Activated naive CD4-positive, alpha-beta T cell treated with anti-CD3 and anti-CD28 coated beads, Interleukin-2, amount 50 U/mL, for 24 hours (primary cell): Measurements from ENCODE around the gene PCBP4.

Experiments used
- H3K27ac Mint-ChIP-seq: one replicate; pipeline ENCODE4 v1.8.0; 2021; ENCODE audit warnings: mild to moderate bottlenecking, mixed read lengths
- H3K27me3 Mint-ChIP-seq: one replicate; pipeline ENCODE4 v1.8.0; 2021; ENCODE audit warnings: mixed read lengths
- H3K36me3 Mint-ChIP-seq: one replicate; pipeline ENCODE4 v1.8.0; 2021; ENCODE audit warnings: mixed read lengths
- H3K4me1 Mint-ChIP-seq: one replicate; pipeline ENCODE4 v1.8.0; 2021; ENCODE audit warnings: mixed read lengths
- H3K4me3 Mint-ChIP-seq: one replicate; pipeline ENCODE4 v1.8.0; 2021; ENCODE audit warnings: mild to moderate bottlenecking, mixed read lengths
- H3K9me3 Mint-ChIP-seq: one replicate; pipeline ENCODE4 v1.8.0; 2021; ENCODE audit warnings: mixed read lengths

PCBP4 gene

DNA sequence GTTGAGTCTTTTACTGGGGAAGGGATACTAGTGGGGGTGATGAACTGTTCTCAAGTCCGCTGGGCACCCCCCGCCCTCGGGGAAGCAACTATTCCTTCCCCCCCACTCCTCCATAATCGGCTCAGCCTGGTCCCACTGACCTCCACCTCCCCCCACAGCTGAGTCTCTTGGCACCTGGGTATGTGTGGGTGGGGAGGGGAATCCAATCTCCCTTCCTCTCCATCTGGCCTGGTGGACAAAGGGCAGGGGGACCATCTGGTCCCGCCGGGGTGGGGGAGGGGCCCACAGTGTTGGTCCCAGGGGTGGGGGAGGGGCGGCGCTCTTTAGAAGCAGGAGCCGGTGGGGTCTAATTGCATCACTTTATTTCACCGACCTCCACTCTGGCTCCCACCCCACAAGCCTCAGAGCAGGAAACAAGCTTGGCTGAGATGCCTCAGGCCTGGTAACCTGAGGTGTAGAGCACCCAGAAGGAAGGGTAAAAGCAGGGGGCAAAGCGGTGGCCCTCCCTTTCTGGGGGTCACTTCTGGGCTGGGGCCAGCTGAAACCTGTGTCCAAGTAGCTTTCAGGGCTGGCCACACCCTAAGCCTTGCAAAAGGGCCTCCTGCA is 1.0 kb upstream of the PCBP4 start:
- H3K9me3 Mint-ChIP-seq = no peaks in the 10 kb centered on the region
- H3K27ac Mint-ChIP-seq = no peak overlapping the region
- H3K4me3 Mint-ChIP-seq = peak overlapping the region; percentile 83
- H3K27me3 Mint-ChIP-seq = no peaks in the 10 kb centered on the region
- peaks cover 27% of the 10 kb centered on the region for H3K4me1 Mint-ChIP-seq
- no peaks in the 10 kb centered on the region for H3K36me3 Mint-ChIP-seq

DNA sequence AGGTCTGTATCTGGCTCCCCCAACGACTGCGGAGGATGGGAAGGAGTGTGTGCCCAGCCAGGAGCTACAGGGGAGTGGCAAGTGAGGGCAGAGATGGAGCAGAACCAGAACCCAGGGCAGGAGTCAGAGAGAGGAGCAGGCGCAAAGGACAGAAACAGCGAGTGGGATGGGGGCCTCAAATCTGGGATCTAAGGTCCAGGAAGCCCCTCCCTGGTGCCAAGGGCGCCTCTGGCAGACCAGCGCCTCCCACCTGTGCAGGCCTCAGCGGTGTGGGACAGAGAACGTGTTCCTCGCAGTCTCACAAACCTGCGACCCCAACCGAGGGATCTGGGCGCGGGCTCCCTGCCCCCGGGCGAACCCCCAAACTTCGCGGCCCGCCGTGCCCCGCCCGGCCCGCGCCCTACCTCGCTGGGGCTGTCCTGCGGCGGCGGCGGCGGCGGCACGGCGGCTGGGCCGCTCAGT is 301 bp downstream of the PCBP4 start:
- Mint-ChIP-seq H3K9me3 (no peaks in the 10 kb centered on the region), H3K27me3 (no peaks in the 10 kb centered on the region), H3K4me3 (peak overlapping the region; percentile 85), H3K27ac (peak overlapping the region; percentile 65), H3K4me1 (peaks cover 27% of the 10 kb centered on the region), H3K36me3 (no peaks in the 10 kb centered on the region)

DNA sequence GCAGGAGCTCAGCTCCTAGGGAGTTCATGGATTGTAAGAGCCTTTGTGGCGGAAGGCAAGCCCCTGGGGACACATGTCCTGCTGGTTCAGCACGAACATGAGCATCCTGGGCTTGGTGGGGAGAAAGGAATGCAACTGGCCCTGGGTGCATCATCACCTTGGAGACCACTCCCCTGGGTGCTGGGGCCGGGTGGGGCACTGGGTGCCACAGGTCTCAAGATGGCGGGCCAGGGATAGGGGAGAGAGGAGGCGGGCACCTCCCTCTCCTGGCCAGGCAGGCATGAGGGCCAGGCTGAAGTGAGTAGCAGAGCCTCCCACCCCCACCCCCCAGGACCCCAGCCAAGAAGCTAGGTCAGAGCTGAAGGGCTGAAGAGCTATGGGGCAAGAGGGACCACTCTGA is 768 bp downstream of the PCBP4 start:
- Mint-ChIP-seq H3K4me1 (peaks cover 27% of the 10 kb centered on the region), H3K27me3 (no peaks in the 10 kb centered on the region), H3K27ac (peak overlapping the region; percentile 65), H3K36me3 (no peaks in the 10 kb centered on the region), H3K4me3 (peak overlapping the region; percentile 85), H3K9me3 (no peaks in the 10 kb centered on the region)

DNA sequence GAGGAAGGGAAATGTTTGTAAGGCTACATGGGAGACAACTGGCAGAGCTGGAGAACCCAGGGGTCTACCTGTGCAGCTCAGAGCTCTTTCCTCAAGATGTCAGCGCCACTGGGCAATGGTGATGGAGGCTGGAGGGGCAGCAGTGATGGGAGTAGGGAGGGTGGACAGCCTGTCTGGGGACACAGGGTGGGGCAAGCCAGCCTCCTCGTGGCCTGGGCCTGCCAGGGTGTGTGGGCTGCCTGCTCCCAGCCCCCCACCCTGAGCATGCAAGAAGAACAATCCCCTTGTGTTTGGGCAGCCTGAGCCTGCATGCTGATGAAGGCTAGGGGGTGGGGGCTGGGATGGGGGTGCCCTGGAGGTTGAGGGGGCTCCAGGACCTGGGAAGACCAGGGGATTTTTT is 1.2 kb downstream of the PCBP4 start:
- H3K36me3 Mint-ChIP-seq = no peaks in the 10 kb centered on the region
- no peaks in the 10 kb centered on the region for H3K9me3 Mint-ChIP-seq
- H3K27me3 Mint-ChIP-seq = no peaks in the 10 kb centered on the region
- H3K27ac Mint-ChIP-seq = no peak overlapping the region
- H3K4me3 Mint-ChIP-seq = peak overlapping the region; percentile 66
- peaks cover 23% of the 10 kb centered on the region for H3K4me1 Mint-ChIP-seq

DNA sequence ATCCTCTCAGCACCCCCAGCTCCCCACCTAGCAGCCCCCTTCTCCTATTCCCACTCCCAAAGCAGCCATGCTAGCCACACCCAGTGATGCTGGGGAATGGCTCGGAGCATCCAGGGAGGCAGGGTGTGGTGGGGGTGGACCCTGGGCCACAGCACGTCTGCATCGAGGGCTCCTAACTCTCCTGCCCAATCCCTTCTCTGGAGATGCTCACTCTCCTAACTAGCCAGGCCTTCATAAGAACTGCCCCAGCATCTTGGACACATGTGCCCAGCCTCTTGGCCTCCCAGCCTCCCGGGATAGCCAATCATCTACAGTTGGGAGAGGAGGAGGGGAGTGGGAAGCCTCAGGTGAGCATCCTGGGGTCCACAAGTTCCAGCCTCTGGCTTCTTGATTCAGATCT is 2.7 kb downstream of the PCBP4 start:
- H3K4me1 Mint-ChIP-seq = peaks cover 20% of the 10 kb centered on the region
- no peaks in the 10 kb centered on the region for H3K27me3 Mint-ChIP-seq
- H3K27ac Mint-ChIP-seq = no peak overlapping the region
- no peaks in the 10 kb centered on the region for H3K36me3 Mint-ChIP-seq
- H3K9me3 Mint-ChIP-seq = no peaks in the 10 kb centered on the region
- H3K4me3 Mint-ChIP-seq = no peak overlapping the region

DNA sequence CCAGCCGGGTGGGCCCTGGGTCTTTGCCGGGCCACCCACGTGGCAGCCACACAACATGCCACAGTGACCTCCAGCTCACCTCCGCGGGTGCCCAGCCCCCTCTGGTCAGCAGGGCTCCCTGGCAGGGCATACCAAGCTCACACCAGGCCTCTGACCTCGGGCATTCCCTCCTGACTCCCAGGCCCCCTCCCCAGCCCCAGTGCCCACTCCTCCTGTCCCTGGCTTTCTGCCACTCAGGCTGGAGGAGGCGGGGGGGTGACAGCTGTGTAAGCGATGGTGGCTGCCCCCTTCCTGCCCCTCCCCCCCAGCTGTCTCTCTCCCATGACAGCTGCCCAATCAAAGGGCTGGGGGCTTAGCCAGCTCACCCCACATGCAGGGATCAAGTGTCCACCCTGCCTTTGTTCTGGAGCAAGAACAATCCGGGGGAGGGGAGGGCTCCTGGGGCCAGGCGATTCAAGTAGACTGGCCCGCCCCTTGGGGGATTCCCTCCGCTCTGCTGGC is 3.3 kb downstream of the PCBP4 start:
- no peaks in the 10 kb centered on the region for H3K9me3 Mint-ChIP-seq
- H3K27me3 Mint-ChIP-seq = no peaks in the 10 kb centered on the region
- no peaks in the 10 kb centered on the region for H3K36me3 Mint-ChIP-seq
- H3K4me3 Mint-ChIP-seq = no peak overlapping the region
- peaks cover 17% of the 10 kb centered on the region for H3K4me1 Mint-ChIP-seq
- H3K27ac Mint-ChIP-seq = no peak overlapping the region

DNA sequence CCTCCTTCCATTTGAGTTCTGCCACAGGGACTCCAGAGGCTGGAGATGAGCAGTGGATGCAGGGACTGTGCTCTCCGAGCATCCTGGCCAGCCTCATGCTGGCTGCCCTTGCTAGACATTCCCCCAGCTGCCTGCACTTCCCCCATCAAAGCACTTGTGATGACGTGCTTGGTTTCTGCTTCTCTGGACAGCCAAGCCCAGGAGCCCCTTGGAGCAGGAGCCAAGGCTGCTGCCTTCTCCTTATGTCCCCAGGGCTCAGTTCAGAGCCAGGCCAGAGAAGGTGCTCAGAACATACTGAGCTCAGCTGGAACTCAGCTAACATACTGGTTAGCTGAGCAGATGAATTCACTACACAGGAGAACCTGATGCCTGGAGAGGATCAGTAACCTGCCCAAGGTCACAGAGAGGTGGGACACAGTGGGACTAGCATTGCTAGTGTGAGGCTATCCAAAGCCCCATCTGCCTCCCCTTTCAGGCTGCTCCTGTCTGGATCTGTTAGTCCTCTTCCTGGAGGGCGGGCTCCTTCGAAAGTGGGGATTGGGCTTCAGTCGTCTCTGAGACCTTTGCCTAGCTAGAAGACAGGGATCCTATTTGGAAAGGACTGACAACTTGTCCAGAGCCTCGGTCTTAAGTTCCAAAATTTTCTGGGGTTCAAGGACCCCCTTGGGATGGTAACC is 4.3 kb downstream of the PCBP4 start:
- H3K27me3 Mint-ChIP-seq = peaks cover 1% of the 10 kb centered on the region
- no peaks in the 10 kb centered on the region for H3K9me3 Mint-ChIP-seq
- H3K4me3 Mint-ChIP-seq = no peak overlapping the region
- H3K27ac Mint-ChIP-seq = no peak overlapping the region
- H3K4me1 Mint-ChIP-seq = peaks cover 13% of the 10 kb centered on the region
- H3K36me3 Mint-ChIP-seq = peaks cover 2% of the 10 kb centered on the region

DNA sequence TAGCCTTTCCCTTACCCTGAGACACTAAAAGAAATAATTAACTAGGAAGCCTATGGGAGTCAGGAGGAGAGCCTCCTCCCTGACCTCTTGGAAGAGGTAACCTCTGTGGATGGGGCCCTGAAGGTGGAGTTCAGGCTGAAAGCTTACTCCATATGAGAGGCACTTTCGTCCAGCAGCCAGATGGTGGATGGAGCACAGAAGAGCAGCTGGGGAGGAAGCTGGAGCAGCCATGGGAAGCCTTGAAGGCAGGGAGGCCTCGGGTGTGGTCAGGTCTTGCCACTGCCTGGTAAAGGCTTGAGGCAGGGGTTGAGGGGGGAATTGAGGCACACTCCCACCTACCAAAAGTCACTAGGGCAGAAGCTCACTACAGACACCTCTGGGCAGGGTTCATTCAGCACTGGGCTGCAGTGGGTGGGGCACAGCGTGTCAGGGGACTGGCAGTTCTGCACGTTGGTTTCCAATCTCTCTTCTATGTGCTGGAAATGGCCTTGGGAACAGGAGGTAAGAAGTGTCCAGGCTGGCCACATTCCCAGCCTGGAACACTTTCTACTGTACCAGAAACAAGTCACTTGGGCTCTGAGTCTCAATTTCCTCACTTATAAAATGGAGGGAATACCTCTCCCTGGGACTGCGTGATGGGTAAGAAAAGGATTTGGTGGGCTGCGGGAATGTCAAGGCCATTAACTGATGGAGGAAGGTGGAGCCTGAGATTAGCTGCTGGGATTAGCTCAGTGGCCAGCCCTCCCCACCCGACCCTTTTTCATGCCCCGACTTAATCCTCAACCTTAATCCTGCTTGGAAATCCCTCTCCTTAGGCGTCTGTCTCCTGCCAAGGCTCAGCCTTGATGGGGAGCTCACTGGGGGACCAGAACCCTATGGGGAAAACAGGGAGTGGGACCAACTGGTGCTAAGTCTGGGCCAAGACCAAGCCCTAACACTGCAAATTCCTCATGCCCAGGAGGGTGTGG is 5.4 kb downstream of the PCBP4 start:
- Mint-ChIP-seq H3K4me1 (peaks cover 13% of the 10 kb centered on the region), H3K27me3 (peaks cover 1% of the 10 kb centered on the region), H3K4me3 (no peak overlapping the region), H3K36me3 (peaks cover 2% of the 10 kb centered on the region), H3K9me3 (no peaks in the 10 kb centered on the region), H3K27ac (no peak overlapping the region)

DNA sequence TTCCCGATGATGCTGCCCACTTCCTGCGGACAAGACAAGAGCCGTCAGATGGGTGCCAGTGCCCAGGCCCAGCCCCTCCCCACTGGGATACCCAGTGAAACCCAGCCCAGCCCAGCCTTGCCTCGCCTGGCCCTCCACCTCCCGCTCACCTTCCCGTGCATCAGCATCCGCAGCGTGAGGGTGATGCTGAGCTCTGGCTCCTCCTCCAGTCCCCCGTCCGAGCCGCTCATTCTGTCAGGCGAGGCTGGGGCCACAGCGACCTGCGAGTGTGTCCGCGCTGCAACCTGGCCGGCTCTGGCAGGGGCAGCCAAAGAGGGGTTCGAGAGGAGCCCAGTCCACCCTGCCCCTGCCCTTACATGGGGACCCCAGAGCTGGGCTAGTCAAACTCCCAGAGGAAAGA is 6.2 kb downstream of the PCBP4 start:
- peaks cover 1% of the 10 kb centered on the region for H3K27me3 Mint-ChIP-seq
- H3K9me3 Mint-ChIP-seq = no peaks in the 10 kb centered on the region
- peaks cover 7% of the 10 kb centered on the region for H3K4me1 Mint-ChIP-seq
- H3K36me3 Mint-ChIP-seq = peaks cover 2% of the 10 kb centered on the region
- no peak overlapping the region for H3K27ac Mint-ChIP-seq
- no peak overlapping the region for H3K4me3 Mint-ChIP-seq

DNA sequence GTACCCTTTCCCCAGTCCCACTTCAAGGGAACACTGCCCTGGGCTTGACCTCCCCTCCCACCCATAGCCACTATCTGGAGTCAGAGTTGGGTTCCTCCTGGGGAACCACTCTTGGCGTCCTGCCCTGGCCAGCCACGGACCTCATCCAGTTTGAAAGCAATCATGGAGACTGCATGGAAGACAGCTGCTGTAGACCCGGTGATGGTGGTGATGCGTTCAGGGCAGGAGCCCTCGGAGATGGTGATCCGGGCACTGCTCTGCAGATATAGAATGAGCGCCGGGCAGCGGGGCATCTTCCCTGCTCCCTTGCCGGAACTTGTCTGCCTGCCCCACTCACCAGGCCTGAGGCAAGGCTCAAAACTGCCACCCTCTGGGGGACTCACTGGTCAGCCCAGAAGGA is 6.9 kb downstream of the PCBP4 start:
- peaks cover 1% of the 10 kb centered on the region for H3K27me3 Mint-ChIP-seq
- H3K4me1 Mint-ChIP-seq = peaks cover 5% of the 10 kb centered on the region
- no peak overlapping the region for H3K27ac Mint-ChIP-seq
- H3K36me3 Mint-ChIP-seq = peaks cover 2% of the 10 kb centered on the region
- H3K4me3 Mint-ChIP-seq = no peak overlapping the region
- no peaks in the 10 kb centered on the region for H3K9me3 Mint-ChIP-seq

DNA sequence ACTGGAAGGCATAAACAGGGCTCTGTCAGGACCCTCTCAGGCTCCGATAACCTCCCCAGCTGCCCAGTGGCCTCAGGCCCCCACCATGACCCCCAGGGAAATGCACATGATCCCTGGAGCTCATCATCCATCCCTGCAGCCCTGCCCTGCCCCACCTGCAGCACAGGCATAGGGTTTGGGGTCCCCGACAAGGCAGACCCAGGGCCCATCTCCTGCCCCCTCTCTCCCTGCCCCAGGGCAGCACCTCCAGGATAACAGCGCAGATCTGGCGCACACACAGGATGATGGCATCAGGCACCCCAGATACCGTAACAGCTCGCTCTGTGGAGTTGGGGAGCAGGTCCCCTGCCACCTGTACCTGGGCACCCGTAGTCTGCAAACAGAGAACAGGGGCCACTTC is 7.6 kb downstream of the PCBP4 start:
- Mint-ChIP-seq H3K4me1 (no peaks in the 10 kb centered on the region), H3K9me3 (no peaks in the 10 kb centered on the region), H3K36me3 (peaks cover 2% of the 10 kb centered on the region), H3K27me3 (peaks cover 1% of the 10 kb centered on the region), H3K4me3 (no peak overlapping the region), H3K27ac (no peak overlapping the region)

DNA sequence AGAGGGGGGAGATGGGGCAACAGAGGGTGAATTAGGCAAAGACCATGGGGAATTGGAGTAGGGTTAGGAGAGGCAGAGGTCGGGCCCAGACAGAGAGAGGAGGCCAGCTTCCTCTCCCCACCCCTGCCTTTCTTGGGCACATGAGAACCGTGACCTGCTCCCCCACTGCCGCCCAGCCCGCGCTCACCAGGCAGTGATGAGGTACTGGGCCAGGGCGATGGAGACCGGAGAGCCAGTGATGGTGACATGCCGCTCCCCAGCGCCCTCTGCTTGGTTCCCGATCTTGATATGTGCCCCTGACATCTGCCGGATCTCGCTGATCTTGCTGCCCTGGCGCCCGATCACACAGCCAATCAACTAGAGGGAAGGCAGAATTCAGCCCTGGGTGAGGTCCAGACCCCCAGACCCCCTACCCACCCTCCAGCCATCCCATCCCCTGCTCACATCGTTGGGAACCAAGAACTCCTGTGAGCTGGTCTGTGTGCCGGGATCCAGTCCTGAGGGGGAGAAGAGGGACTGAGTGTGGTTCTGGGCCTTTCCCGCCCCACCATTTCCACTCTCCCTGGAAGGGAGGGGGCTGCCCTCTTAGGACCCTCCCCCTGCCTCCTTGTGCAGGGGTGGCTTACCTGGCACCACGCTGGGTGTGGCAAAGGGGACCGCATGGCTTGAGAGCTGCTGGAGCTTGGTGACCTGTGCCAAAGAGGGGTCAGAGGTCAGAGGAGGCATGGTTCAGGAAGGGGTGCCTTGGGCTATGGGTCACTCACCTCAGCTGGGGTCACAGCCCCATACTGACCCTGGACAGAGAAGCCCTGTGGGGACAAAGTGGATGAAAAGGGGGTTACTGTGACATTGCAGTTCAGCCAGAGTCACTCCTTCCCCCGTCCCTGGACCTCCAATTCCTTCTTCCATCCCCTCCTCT is 8.4 kb downstream of the PCBP4 start:
- H3K4me1 Mint-ChIP-seq = no peaks in the 10 kb centered on the region

DNA sequence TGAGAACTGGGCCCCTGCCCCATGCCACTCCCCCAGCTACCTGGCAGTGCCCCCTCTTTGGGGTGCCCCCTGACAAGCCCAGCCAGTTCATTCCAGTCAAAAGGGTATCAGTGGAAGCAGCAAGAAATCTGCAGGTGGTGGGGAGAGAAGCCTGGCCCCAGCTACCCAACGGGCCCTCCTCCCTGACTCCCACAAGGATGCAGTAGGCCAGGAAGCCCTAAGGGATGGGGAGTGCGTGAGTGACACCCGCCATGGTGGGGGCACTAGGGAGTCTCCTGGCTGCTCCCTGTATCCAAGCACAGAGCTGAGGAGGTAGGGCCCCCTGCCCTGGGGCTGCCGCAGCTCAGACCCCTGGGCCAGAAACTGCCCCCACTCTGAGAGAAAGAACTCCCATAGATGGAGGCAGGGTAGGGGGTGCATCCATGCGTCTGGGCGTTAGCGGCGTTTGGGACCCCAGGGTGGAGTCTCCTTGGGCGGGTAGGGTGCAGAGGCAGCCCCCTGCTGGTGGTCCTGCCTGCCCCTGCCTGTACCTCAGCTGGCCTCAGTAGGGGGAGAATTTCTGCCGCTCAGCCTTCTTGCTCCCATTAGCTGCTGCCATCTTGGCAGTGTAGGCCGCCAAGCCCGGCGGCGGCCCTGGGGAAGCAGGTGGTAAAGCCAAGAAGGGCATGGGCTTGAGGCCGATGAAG is 9.6 kb downstream of the PCBP4 start:
- Mint-ChIP-seq H3K27me3 (peaks cover 9% of the 10 kb centered on the region), H3K9me3 (no peaks in the 10 kb centered on the region), H3K4me3 (no peak overlapping the region), H3K27ac (no peak overlapping the region), H3K36me3 (peaks cover 2% of the 10 kb centered on the region), H3K4me1 (no peaks in the 10 kb centered on the region)

More for the DNA sequence above, 8.4 kb downstream of the PCBP4 start:
- Mint-ChIP-seq H3K27ac (no peak overlapping the region), H3K4me3 (no peak overlapping the region), H3K27me3 (peaks cover 4% of the 10 kb centered on the region), H3K36me3 (peaks cover 2% of the 10 kb centered on the region), H3K9me3 (no peaks in the 10 kb centered on the region)

DNA sequence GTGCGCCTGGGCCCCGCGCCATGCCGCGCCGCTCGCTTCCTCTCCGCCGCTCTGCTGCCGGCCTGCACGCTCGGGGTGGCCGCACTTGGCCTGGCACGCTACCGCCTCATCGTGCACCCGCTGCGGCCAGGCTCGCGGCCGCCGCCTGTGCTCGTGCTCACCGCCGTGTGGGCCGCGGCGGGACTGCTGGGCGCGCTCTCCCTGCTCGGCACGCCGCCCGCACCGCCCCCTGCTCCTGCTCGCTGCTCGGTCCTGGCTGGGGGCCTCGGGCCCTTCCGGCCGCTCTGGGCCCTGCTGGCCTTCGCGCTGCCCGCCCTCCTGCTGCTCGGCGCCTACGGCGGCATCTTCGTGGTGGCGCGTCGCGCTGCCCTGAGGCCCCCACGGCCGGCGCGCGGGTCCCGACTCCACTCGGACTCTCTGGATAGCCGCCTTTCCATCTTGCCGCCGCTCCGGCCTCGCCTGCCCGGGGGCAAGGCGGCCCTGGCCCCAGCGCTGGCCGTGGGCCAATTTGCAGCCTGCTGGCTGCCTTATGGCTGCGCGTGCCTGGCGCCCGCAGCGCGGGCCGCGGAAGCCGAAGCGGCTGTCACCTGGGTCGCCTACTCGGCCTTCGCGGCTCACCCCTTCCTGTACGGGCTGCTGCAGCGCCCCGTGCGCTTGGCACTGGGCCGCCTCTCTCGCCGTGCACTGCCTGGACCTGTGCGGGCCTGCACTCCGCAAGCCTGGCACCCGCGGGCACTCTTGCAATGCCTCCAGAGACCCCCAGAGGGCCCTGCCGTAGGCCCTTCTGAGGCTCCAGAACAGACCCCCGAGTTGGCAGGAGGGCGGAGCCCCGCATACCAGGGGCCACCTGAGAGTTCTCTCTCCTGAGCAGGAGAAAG is 11.1 kb downstream of the PCBP4 start:
- H3K27ac Mint-ChIP-seq = no peak overlapping the region
- peaks cover 2% of the 10 kb centered on the region for H3K36me3 Mint-ChIP-seq
- no peaks in the 10 kb centered on the region for H3K4me1 Mint-ChIP-seq
- no peaks in the 10 kb centered on the region for H3K9me3 Mint-ChIP-seq
- peak overlapping the region; percentile 49 for H3K4me3 Mint-ChIP-seq
- H3K27me3 Mint-ChIP-seq = peaks cover 9% of the 10 kb centered on the region
